Upper lobe of left lung (tissue), 4 donors: ENCODE results near the gene CS.

Experiments
- CTCF ChIP-seq, 6 experiments: fragments of 450-650 bp in 4 of 6; fragments of 200-600 bp in 2 of 6; sonication (generic) in 2 of 6; IDR thresholded peaks; one replicate each; pipeline ENCODE4 v1.5.1; 2016 to 2019; ENCODE audit warnings: antibody characterized with exemption in 6 of 6
- EP300 ChIP-seq, 4 donors: sonication (generic); formaldehyde crosslinking; IDR thresholded peaks; one replicate each; pipeline ENCODE4 v1.5.1; 2017; ENCODE audit warnings: antibody characterized with exemption in 4 of 4, control low read depth in 2 of 4
- POLR2A ChIP-seq, 4 donors: fragments of 450-650 bp; IDR thresholded peaks; one replicate each; pipeline ENCODE4 v1.5.1; 2016 to 2017; ENCODE audit warnings: antibody characterized with exemption in 4 of 4, mild to moderate bottlenecking in 2 of 4
- POLR2AphosphoS5 ChIP-seq, 2 donors: sonication (generic); formaldehyde crosslinking; IDR thresholded peaks; one replicate each; pipeline ENCODE4 v1.5.1; 2017; ENCODE audit warnings: antibody characterized with exemption in 2 of 2

GRCh38 chr12:56299308-56299852, 750 bp downstream of the CS start:
- TF ChIP-seq CTCF (IDR thresholded peaks at IDR 0.05) (no peak), POLR2AphosphoS5 (IDR thresholded peaks at IDR 0.05) (no peak), POLR2A (IDR thresholded peaks at IDR 0.05) (no peak), EP300 (IDR thresholded peaks at IDR 0.05) (no peak)
